ENCODE data around the gene XIRP2. TPM values are rescaled to one million over a fixed set of nuclear protein-coding genes. Genes with fewer than 3 reads are reported as not detected.

The XIRP2 gene
- total and polyA plus RNA-seq, 10 of the 15 experiments (the other 5 are each of a cell fraction or from before 2014, with no cell fraction given): 0.03 TPM; not detected in 9

GRCh38 chr2:167001165-167001564, 112.9 kb downstream of the XIRP2 start (continued):
- no peak for TF ChIP-seq MYC (IDR thresholded peaks at IDR 0.05; ENCODE audit: insufficient read depth, insufficient read length, insufficient replicate concordance, low read length, severe bottlenecking)
- TF ChIP-seq NBN (IDR thresholded peaks at IDR 0.05): no peak
- TF ChIP-seq IRF4 (IDR thresholded peaks at IDR 0.05; ENCODE audit: low read depth, low read length): no peak
- TF ChIP-seq SKIL (IDR thresholded peaks at IDR 0.05; ENCODE audit: low read depth, poor library complexity, severe bottlenecking): no peak
- TF ChIP-seq ZZZ3 (IDR thresholded peaks at IDR 0.05; ENCODE audit: control insufficient read depth, insufficient read length, low read depth): no peak
- no peak for TF ChIP-seq NR2F1 (conservative IDR thresholded peaks at IDR 0.05)
- no peak for TF ChIP-seq ESRRA (IDR thresholded peaks at IDR 0.05; ENCODE audit: low read length)
- TF ChIP-seq ZNF592 (IDR thresholded peaks at IDR 0.05): no peak
- TF ChIP-seq BHLHE40 (IDR thresholded peaks at IDR 0.05; ENCODE audit: borderline replicate concordance in 1 of 2, low read depth in 2 of 2, low read length in 1 of 2): no peak
